Prostate gland (tissue), 2 donors: ENCODE measurements around the gene OLIG3.

Experiments used
- CTCF ChIP-seq, 4 experiments: fragments of 200-600 bp in 2 of 4; fragments of 450-650 bp in 2 of 4; sonication (generic) in 2 of 4; IDR thresholded peaks; 1 replicate in 3 of 4; 2 replicates in 1 of 4; pipeline ENCODE4 v1.5.1; 2016 to 2019; ENCODE audit warnings: antibody characterized with exemption in 4 of 4, mild to moderate bottlenecking in 2 of 4, moderate library complexity in 2 of 4
- POLR2A ChIP-seq: fragments of 450-650 bp; IDR thresholded peaks from one replicate; pipeline ENCODE4 v1.6.1; 2016; ENCODE audit warnings: antibody characterized with exemption, mild to moderate bottlenecking
- POLR2AphosphoS5 ChIP-seq: sonication (generic); formaldehyde crosslinking; IDR thresholded peaks from one replicate; pipeline ENCODE4 v1.6.1; 2017; ENCODE audit warnings: antibody characterized with exemption

- TF ChIP-seq CTCF (IDR thresholded peaks at IDR 0.05) (no peak), POLR2A (no peak), POLR2AphosphoS5 (no peak)
These were observed 2.9 kb upstream of the OLIG3 start for GRCh38 chr6:137496909-137497720.
